ENCODE data around the gene ACAA2. TPM values are rescaled to one million over a fixed set of nuclear protein-coding genes. Genes with fewer than 3 reads are reported as not detected.

The ACAA2 gene
- total RNA-seq, 1 donor from 2014 or later: 100 TPM

DNA sequence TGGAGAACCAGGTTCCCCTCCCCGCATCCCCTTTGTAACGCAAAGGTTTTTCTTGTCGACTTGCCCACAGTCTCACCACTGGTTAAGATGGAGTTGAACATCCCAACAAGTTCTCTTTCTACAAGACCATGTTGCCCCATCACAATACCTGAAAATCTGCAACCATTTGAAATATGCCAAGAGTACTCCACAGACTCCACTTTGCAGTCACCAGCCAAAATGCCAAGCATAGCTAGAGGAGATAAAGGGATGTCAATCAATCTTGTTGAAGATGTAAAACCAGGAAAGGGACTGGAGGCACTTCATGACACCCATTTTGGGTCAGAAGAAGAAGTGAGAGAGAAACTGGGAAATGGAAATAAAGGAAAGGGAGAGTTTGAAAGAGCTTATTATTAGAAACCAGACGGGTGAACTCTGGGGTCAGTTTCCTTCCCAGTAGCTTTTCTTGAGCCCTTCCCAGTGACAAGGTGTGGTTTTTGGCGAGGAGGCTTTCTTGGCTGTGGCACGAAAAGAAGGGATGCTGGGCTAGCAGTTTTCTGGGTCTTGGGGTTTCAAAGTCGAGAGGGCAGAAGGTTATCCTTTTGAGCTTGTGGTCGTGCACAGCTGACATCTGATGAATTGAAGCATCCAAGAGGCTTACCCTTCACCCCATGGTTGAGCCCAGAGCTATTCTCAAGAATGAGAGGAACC, 79.3 kb downstream of the ACAA2 start:
- peaks cover 7% of the 10 kb centered on the region for H3K27me3 Mint-ChIP-seq
- H3K9me3 Mint-ChIP-seq (ENCODE audit: low read depth): no peaks in the 10 kb centered on the region
- no peak overlapping the region for H3K27ac Mint-ChIP-seq
- H3K4me3 Mint-ChIP-seq (ENCODE audit: low read depth): no peak overlapping the region
- peaks cover 29% of the 10 kb centered on the region for H3K4me1 Mint-ChIP-seq (ENCODE audit: low read depth)
- H3K36me3 Mint-ChIP-seq (ENCODE audit: insufficient read depth): no peaks in the 10 kb centered on the region
- DNase-seq (ENCODE audit: low spot score, unreplicated experiment): no peak
- TF ChIP-seq, protein P1, sequence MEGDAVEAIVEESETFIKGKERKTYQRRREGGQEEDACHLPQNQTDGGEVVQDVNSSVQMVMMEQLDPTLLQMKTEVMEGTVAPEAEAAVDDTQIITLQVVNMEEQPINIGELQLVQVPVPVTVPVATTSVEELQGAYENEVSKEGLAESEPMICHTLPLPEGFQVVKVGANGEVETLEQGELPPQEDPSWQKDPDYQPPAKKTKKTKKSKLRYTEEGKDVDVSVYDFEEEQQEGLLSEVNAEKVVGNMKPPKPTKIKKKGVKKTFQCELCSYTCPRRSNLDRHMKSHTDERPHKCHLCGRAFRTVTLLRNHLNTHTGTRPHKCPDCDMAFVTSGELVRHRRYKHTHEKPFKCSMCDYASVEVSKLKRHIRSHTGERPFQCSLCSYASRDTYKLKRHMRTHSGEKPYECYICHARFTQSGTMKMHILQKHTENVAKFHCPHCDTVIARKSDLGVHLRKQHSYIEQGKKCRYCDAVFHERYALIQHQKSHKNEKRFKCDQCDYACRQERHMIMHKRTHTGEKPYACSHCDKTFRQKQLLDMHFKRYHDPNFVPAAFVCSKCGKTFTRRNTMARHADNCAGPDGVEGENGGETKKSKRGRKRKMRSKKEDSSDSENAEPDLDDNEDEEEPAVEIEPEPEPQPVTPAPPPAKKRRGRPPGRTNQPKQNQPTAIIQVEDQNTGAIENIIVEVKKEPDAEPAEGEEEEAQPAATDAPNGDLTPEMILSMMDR (IDR thresholded peaks at IDR 0.05; ENCODE audit: unreplicated experiment): no peak

DNA sequence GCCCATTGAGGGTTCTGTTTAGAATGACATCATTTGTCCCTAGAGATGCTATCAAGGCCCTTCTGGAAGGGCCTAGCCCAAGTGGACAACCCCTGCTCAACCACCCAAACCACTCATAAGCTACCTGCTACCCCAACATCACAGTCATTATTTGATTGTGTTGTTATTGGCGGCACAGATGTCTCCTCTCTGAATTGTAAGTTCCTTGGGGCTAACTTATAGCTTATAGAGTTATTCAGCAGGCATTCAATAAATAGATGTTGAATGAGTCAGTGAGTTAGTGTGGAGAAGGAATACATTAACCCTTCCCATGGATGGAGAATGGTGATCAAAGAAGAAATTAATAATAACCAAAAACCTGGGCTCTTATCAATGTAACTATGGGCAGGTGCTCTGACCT, 80.0 kb downstream of the ACAA2 start:
- no peak for DNase-seq (ENCODE audit: low spot score, unreplicated experiment)
- Mint-ChIP-seq H3K4me1 (ENCODE audit: low read depth) (peaks cover 29% of the 10 kb centered on the region), H3K9me3 (ENCODE audit: low read depth) (no peaks in the 10 kb centered on the region), H3K27ac (no peak overlapping the region), H3K27me3 (peaks cover 7% of the 10 kb centered on the region), H3K36me3 (ENCODE audit: insufficient read depth) (no peaks in the 10 kb centered on the region), H3K4me3 (ENCODE audit: low read depth) (no peak overlapping the region)
- TF ChIP-seq, protein P1 (IDR thresholded peaks at IDR 0.05; ENCODE audit: unreplicated experiment): no peak

Data from progenitor cell of endocrine pancreas (in vitro differentiated cells).